ENCODE measurements around the gene KIAA1755.

Gene KIAA1755

GRCh38 chr20:38162878-38163875 is 97.4 kb downstream of the KIAA1755 start:
- no peak for DNase-seq (ENCODE audit: low read depth)
- H3K4me3 ChIP-seq (ENCODE audit: low read depth, low read length) = no peak overlapping the region

- no peak overlapping the region for H3K4me3 ChIP-seq (ENCODE audit: low read depth, low read length)
- no peak for DNase-seq (ENCODE audit: low read depth)
Measured at GRCh38 chr20:38162149-38162548, 98.4 kb downstream of the KIAA1755 start.

DNA sequence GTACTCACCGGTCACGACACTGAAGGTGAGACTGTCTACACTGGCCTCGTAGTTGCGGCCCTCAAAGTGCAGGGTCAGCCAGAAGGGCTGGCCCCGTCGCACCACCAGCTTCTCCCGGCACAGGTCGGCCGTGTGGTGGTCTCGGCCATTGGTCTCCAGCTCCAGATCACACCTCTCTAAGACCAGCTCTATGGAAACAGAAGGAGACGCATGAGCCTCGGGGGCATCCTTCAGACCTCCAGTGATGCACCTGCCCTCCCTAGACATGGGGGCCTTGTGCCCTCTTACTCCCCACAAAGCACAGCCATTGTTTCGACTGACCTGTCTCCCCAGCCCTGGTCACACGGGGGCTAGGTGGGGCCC is 99.1 kb downstream of the KIAA1755 start:
- no peak for DNase-seq (ENCODE audit: low read depth)
- H3K4me3 ChIP-seq (ENCODE audit: low read depth, low read length) = no peak overlapping the region

Data from skeletal muscle cell (primary cell).